Hepatocyte (in vitro differentiated cells): ENCODE measurements around the gene CTNNB1.

ENCODE experiments used
- CTCF ChIP-seq: fragments of 200-600 bp; sonication (generic); IDR thresholded peaks from 2 replicates; pipeline ENCODE4 v1.5.1; 2016; ENCODE audit warnings: antibody characterized with exemption, mild to moderate bottlenecking; ENCODE audit not compliant: poor library complexity
- EZH2 ChIP-seq: fragments of 200-600 bp; sonication (generic); IDR thresholded peaks from 2 replicates; pipeline ENCODE4 v1.6.1; 2016; ENCODE audit warnings: antibody characterized with exemption, mild to moderate bottlenecking, borderline replicate concordance

GRCh38 chr3:41158947-41159346 lies 40.4 kb upstream of the CTNNB1 start:
- no peak for TF ChIP-seq CTCF
- TF ChIP-seq EZH2 = no peak
